GM19452 (cell line): Measurements from ENCODE around the gene DOCK3.
"Not testable (repeated sequence)": the region's sequence is repeated elsewhere in the genome, so short reads cannot be mapped to it uniquely, and the experiment has no call there.

ENCODE experiments used
- ATAC-seq: cut with Tn5 transposase; IDR thresholded peaks from one replicate; pipeline ENCODE4 v1.9.1; 2021; ENCODE audit not compliant: unreplicated experiment

Gene DOCK3

DNA sequence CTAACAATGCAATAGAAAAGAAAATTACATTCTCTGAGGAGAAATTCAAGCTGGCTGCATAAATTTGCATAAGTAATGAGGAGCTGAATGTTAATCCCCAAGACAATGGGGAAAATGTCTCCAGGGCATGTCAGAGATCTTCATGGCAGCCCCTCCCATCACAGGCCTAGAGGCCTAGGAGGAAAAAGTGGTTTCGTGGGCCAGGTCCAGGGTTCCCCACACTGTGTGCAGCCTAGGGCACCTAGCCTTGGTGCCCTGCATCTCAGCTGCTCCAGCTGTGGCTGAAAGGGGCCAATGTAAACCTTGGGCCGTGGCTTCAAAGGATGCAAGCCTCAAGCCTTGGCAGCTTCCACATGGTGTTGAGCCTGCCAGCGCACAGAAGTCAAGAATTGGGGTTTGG is 511.7 kb downstream of the DOCK3 start:
- not testable (repeated sequence) for ATAC-seq

DNA sequence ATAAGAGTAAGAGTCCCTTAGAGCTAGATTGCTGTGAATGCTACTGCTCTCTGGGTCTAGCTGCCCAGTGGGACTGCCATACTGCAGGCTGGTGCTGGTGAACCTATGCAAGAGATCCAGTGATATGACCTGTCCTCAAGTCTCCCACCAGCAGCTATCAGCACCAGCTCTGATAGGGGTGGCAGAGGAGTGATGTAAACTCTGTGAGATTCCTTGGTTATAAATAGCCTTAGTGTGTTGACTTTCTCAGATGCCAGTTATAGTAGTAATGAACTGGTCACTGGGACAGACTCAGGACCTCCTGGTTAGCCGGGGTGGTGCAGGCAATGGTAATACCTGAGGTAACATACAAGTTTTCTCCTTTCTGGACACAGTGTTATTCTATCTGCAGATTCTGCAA is 515.5 kb downstream of the DOCK3 start:
- ATAC-seq, result no peak

- ATAC-seq, result no peak
Measured at GRCh38 chr3:51190827-51191226, 516.1 kb downstream of the DOCK3 start.

DNA sequence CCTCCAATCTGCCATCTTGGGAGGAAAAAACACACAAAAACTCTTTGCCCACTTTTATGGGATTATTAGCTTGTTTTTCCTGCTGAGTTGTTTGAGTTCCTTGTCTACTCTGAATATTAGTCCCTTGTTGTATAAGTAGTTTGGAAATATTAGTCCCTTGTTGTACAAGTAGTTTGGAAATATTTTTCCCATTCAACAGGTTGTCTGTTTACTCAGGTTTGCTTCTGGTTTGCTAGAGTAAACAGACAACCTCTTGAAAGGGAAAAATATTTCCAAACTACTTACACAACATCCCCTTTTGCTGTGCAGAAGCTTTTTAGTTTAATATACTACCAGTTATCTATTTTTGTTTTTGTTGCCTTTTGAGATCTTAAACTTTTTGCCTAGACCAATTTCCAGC is 517.0 kb downstream of the DOCK3 start:
- ATAC-seq, result no peak

GRCh38 chr3:51198477-51198876 is 523.8 kb downstream of the DOCK3 start:
- no peak for ATAC-seq

DNA sequence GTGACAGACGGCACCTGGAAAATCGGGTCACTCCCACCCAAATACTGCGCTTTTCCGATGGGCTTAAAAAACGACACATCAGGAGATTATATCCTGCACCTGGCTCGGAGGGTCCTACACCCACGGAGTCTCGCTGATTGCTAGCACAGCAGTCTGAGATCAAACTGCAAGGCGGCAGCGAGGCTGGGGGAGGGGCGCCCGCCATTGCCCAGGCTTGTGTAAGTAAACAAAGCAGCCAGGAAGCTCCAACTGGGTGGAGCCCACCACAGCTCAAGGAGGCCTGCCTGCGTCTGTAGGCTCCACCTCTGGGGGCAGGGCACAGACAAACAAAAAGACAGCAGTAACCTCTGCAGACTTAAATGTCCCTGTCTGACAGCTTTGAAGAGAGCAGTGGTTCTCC is 524.6 kb downstream of the DOCK3 start:
- ATAC-seq, result not testable (repeated sequence)

- ATAC-seq, result no peak
Measured at GRCh38 chr3:51216291-51216690, 541.6 kb downstream of the DOCK3 start.

- no peak for ATAC-seq
Measured at GRCh38 chr3:51221959-51222358, 547.2 kb downstream of the DOCK3 start.

DNA sequence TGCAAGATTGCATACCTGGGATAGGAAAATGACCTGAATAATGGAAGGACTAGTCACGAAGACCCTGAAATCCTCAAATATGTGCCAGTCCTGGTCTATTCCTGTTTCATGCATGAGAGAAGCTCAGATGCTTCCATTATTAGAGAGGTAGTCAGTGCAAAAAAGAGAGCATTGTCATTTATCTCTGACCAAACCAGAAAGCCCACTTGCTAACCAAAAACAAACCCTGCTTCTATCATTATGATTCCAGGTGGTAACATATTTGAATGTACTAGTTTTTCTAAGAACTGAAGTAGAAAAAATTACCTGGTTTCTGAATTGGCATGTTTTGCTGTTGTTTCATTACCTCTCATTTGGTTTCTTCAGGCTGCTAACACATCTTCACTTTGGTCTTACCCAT is 549.6 kb downstream of the DOCK3 start:
- no peak for ATAC-seq

- ATAC-seq, result no peak
Measured at GRCh38 chr3:51224843-51225242, 550.1 kb downstream of the DOCK3 start.

DNA sequence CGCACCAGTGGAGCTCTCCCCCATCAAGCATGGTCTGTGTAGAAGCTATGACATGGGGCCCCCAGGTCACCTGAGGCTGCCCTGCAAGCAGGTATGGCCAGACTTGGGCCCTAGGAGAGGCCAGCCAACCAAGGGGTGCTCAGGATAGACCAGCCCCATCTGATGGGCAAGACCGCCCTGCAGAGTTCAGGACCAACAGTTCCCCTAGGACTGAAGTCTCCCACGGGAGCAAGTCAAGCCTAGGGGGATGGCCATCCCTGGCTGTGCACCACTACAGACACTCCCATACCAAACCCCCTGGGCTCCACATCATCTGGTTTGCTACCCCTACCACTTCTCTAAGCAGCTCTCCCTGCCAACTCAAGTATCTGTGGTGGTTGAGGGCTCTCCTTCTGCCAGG is 568.2 kb downstream of the DOCK3 start:
- ATAC-seq, result no peak

DNA sequence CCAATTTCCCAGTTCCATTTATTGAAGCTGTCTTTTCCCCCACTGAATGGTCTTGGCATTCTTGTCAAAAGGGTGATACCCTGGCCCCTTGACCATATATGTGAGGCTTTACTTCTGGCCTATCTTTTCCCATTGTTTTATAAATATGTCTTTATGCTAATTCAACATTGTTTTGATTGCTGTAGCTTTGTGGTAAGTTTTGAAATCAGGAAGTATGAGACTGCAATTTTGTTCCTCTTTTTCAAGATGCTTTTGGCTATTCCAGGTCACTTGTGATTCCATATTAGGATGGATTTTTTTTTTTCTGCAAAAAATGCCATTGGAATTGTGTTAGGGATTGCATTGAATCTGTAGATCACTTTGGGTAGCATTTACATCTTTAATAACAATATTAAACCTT is 569.2 kb downstream of the DOCK3 start:
- ATAC-seq, result no peak

DNA sequence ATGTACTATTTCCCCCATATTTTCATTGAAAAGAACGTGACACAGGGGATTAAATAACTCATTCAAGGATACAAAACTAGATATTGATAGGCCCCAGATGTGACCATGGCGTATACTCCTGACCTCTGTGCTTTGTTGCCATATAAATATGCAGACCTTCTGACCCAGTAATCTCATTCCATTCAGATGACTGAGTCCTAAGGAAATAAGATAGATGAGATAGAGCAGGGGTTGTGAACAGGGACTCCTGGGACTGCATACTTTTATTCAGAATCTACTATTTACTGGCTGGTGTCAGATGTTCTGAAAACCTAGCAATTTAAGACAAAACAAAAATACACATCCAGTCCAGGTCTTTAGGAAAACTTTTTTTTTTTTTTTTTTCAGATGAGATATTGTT is 571.1 kb downstream of the DOCK3 start:
- ATAC-seq, result no peak

GRCh38 chr3:51257870-51258269 is 583.1 kb downstream of the DOCK3 start:
- ATAC-seq, result no peak

- ATAC-seq, result not testable (repeated sequence)
Measured at GRCh38 chr3:51264166-51264565, 589.4 kb downstream of the DOCK3 start.

DNA sequence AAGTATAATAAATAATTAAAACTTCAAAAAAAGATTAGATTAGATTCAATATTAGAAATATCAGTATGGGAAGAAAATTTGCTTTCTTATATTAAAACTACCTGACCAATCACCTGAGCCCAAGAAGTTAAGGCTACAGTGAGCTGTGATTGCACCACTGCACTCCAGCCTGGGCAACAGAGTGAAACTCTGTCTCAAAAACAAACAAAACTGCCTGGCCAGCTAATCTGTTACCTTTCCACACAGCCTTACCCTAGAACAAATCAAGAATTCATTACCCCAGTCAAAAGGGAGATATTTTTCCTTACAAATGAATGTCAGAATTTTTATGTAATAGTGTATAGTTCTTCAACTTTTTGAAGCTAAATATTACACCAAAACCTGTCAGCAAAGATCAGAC is 593.4 kb downstream of the DOCK3 start:
- no peak for ATAC-seq

DNA sequence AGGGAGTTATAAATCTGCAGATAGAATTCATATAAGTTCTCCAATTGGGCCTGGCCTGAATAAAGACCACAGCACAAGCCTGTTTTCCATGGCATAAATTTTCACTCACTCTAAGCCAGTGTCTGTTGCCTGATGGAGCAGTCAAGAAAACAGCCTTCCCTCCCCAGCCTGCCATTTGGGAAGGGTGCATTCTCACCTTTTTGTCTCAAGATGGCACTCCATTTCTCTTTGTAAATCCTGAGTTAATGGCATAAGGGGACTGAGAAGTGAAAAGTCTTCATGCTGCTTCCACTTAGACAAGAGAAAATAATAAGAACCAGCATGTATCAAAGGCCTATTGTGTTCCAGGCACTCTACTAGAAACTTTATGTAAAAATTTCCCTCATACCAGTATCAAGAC is 594.7 kb downstream of the DOCK3 start:
- ATAC-seq, result no peak

DNA sequence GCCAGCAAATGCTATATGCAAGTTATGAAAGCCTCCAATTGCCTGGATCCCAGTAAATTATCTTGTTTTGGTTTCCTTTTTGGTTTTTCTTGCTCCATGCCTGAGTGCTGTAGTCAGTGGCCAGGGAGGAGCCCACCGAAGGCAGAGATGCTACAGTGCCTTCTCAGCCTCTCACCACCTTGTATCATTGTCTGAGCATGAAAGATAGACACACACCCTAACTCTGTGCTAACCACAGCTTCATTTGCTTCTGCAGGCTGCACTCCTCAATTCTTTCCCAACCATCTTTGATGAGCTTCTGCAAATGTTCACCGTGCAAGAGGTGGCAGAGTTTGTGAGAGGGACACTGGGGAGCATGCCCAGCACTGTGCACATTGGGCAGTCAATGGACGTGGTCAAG is 595.8 kb downstream of the DOCK3 start:
- no peak for ATAC-seq

- no peak for ATAC-seq
Measured at GRCh38 chr3:51271172-51271571, 596.4 kb downstream of the DOCK3 start.

DNA sequence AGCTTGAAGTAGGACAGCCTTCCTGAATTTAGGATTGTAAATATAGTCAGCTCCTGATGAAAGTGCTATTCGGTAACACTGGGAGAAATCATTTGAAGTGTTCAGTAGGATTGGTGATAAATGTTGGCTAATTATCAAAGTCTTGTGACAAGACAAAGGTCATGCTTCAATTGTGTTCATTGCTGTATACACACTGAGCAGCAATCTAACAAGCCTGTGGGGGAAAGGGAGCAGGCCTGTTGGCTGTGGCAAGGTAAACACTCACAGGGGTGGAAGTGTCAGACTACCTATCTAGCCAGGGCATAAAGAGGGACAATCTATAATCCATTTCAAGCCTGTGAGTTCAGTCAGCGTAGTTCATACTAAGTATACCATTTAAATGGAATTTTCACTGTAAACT is 599.3 kb downstream of the DOCK3 start:
- no peak for ATAC-seq

DNA sequence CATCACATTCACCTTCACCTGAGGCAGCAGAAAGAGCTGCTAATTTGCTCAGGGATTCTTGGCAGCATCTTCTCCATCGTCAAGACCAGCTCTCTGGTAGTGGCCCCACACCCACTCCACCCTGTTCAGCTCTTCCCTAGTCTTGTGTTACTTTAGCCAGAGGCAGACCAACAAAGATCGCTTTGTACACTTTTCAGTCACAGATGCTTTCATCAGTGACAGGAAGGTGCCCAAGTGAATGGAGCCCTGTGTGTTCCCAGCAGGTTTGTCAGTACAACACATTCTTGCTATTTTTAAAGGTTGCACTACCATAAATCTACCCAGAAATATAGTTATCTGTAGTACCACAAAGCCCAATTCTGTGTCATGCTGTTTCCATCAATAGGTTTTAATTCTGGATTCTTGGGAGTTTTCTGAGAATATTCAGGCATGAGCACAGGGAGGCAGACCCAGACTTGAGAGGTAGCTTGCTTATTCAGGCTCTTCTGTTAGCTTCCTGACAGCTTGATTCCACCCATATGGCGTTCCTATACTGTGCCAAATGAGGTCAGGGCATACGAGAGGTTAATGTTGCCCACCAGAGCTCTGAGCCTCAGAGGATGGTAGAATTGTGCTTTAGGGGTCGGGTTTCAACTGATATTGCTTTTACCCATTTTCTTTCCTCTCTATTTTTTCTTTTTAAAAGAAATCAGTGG is 600.5 kb downstream of the DOCK3 start:
- no peak for ATAC-seq

GRCh38 chr3:51276046-51276445 is 601.3 kb downstream of the DOCK3 start:
- ATAC-seq, result no peak

DNA sequence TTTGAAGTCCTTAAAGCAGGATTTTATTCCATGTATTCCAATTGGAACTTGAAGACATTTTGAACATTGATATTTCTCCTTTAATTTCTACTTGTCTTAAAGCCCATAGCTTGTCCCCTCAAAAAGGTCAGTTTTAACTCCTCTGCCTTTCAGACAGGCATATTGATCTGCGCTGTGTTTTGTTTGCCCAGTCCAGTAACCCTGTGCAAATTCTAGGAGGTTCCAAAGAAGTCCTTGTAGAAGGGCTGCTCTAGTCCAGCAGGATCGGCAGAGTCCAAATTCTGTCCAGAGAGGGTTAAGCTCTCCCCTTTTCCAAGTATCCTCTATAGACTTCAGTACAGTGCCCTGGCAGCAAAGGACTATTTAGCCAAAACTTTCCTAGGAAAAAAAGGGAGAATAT is 604.7 kb downstream of the DOCK3 start:
- ATAC-seq, result no peak
